SK-N-SH (cell line): Measurements from ENCODE around the gene PTPRS. TPM values are rescaled to one million over a fixed set of nuclear protein-coding genes. Genes with fewer than 3 reads are reported as not detected.

ENCODE experiments used
- CTCF ChIA-PET: fragments of 300-600, 350-600 bp; formaldehyde crosslinking; extraction: SDS; loops from one replicate; lab custom pipeline; 2021; lab: Yijun Ruan, JAX
- POLR2A ChIA-PET: fragments of 350-600 bp; sonication (Branson Sonifier 250); formaldehyde crosslinking; extraction: SDS; loops from one replicate; lab custom pipeline; 2020; ENCODE audit warnings: antibody characterized with exemption, inconsistent platforms; lab: Yijun Ruan, JAX
- DNase-seq: peaks from one replicate; pipeline ENCODE4 v3.0.0; 2012
- H2AFZ ChIP-seq: fragments of 200-600 bp; sonication (generic); 2 replicates; pipeline ENCODE4 v1.8.1; 2016; ENCODE audit warnings: antibody characterized with exemption, mild to moderate bottlenecking, low read depth
- H3F3A ChIP-seq: fragments of 200-600 bp; sonication (generic); replicated peaks from 2 replicates; pipeline ENCODE3; 2016; ENCODE audit warnings: antibody characterized with exemption, mild to moderate bottlenecking; ENCODE audit not compliant: insufficient read depth
- H3K27ac ChIP-seq, 2 experiments: fragments of 200-500 bp in 1 of 2; fragments of 200-600 bp in 1 of 2; sonication (Bioruptor generic) in 1 of 2; sonication (generic), shearing (Covaris generic) in 1 of 2; 2 replicates each; pipeline versions ENCODE4 v1.5.1 to v1.6.1; 2014 to 2016; ENCODE audit warnings: low read depth in 2 of 2, inconsistent platforms in 1 of 2, low read length in 1 of 2, mild to moderate bottlenecking in 1 of 2, mixed read lengths in 1 of 2
- H3K27me3 ChIP-seq: fragments of 200-600 bp; sonication (generic), shearing (Covaris generic); 2 replicates; pipeline ENCODE4 v1.6.1; 2016; ENCODE audit warnings: mixed run types; ENCODE audit not compliant: insufficient read depth
- H3K36me3 ChIP-seq, 2 experiments: fragments of 200-500 bp in 1 of 2; fragments of 200-600 bp in 1 of 2; sonication (Bioruptor generic) in 1 of 2; sonication (generic) in 1 of 2; replicated peaks in 1 of 2; 2 replicates each; pipeline versions ENCODE3 to v1.5.1; 2014 to 2016; ENCODE audit warnings: low read length in 1 of 2, mild to moderate bottlenecking in 1 of 2; ENCODE audit not compliant: insufficient read depth in 2 of 2, control insufficient read depth in 1 of 2
- H3K4me1 ChIP-seq, 2 experiments: fragments of 200-500 bp in 1 of 2; fragments of 200-600 bp in 1 of 2; sonication (Bioruptor generic) in 1 of 2; sonication (generic), shearing (Covaris generic) in 1 of 2; 2 replicates each; pipeline versions ENCODE4 v1.5.1 to v1.6.1; 2014 to 2016; ENCODE audit warnings: low read depth in 1 of 2, low read length in 1 of 2, mixed run types in 1 of 2; ENCODE audit not compliant: insufficient read depth in 2 of 2, control insufficient read depth in 1 of 2
- H3K4me2 ChIP-seq: fragments of 200-600 bp; sonication (generic), shearing (Covaris generic); 2 replicates; pipeline ENCODE4 v1.6.1; 2017; ENCODE audit warnings: mixed run types
- H3K4me3 ChIP-seq, 2 experiments: fragments of 200-500 bp in 1 of 2; fragments of 200-600 bp in 1 of 2; sonication (Bioruptor generic) in 1 of 2; sonication (generic), shearing (Covaris generic) in 1 of 2; 2 replicates each; pipeline versions ENCODE4 v1.5.1 to v1.8.1; 2014 to 2016; ENCODE audit warnings: low read depth in 2 of 2, inconsistent platforms in 1 of 2, low read length in 1 of 2, mild to moderate bottlenecking in 1 of 2, mixed read lengths in 1 of 2, moderate library complexity in 1 of 2
- H3K79me2 ChIP-seq: fragments of 200-600 bp; sonication (generic); 2 replicates; pipeline ENCODE4 v1.8.1; 2017; ENCODE audit warnings: mild to moderate bottlenecking; ENCODE audit not compliant: insufficient read depth
- H3K9ac ChIP-seq: fragments of 200-600 bp; sonication (generic); 2 replicates; pipeline ENCODE4 v1.6.1; 2017; ENCODE audit warnings: mixed run types
- H3K9me2 ChIP-seq: fragments of 200-600 bp; sonication (generic); 2 replicates; pipeline ENCODE4 v1.6.1; 2017; ENCODE audit warnings: mixed run types
- H3K9me3 ChIP-seq: fragments of 200-600 bp; sonication (generic); 2 replicates; pipeline ENCODE4 v1.6.1; 2017; ENCODE audit warnings: mixed run types, mild to moderate bottlenecking, moderate library complexity
- H4K20me1 ChIP-seq: fragments of 200-600 bp; sonication (generic); 2 replicates; pipeline ENCODE4 v1.6.1; 2017; ENCODE audit warnings: mild to moderate bottlenecking, mixed run types; ENCODE audit not compliant: insufficient read depth
- CHD2 ChIP-seq: fragments of 150-350 bp; IDR thresholded peaks from 2 replicates; pipeline ENCODE4 v1.6.1; 2018; ENCODE audit warnings: low read length; ENCODE audit not compliant: partially characterized antibody
- CTCF ChIP-seq: fragments of 200-600 bp; sonication (generic); IDR thresholded peaks from 2 replicates; pipeline ENCODE4 v1.6.1; 2017; ENCODE audit warnings: antibody characterized with exemption, mild to moderate bottlenecking, moderate library complexity
- FOXJ3 ChIP-seq: sonication (generic); formaldehyde crosslinking; IDR thresholded peaks from 2 replicates; pipeline ENCODE4 v1.5.1; 2020; ENCODE audit warnings: mild to moderate bottlenecking, missing genetic modification reagents
- GATA2 ChIP-seq: sonication (generic); formaldehyde crosslinking; IDR thresholded peaks from 2 replicates; pipeline ENCODE4 v1.5.0; 2020; ENCODE audit warnings: mild to moderate bottlenecking, missing genetic modification reagents
- MXI1 ChIP-seq: IDR thresholded peaks from 2 replicates; pipeline ENCODE4 v1.6.1; 2012; ENCODE audit warnings: mild to moderate bottlenecking, low read depth, low read length, improper control_type of control experiment
- NFIC ChIP-seq: IDR thresholded peaks from 2 replicates; pipeline ENCODE4 v1.4.0; 2012; ENCODE audit warnings: borderline replicate concordance
- NRF1 ChIP-seq: IDR thresholded peaks from 2 replicates; pipeline ENCODE4 v1.6.1; 2012; ENCODE audit warnings: low read depth, mild to moderate bottlenecking, low read length
- RCOR1 ChIP-seq: fragments of 150-350 bp; IDR thresholded peaks from 2 replicates; pipeline ENCODE4 v1.6.1; 2017; ENCODE audit warnings: antibody characterized with exemption, low read length
- REST ChIP-seq: IDR thresholded peaks from 2 replicates; pipeline ENCODE4 v1.6.1; 2012; ENCODE audit warnings: mild to moderate bottlenecking, low read depth, low read length, moderate library complexity
- SMC3 ChIP-seq: IDR thresholded peaks from 2 replicates; pipeline ENCODE4 v1.6.1; 2012; ENCODE audit warnings: low read depth, low read length, improper control_type of control experiment
- TAF1 ChIP-seq: IDR thresholded peaks from 2 replicates; pipeline ENCODE4 v1.6.1; 2012; ENCODE audit warnings: low read depth, mild to moderate bottlenecking, low read length, moderate library complexity, borderline replicate concordance
- YY1 ChIP-seq: IDR thresholded peaks from 2 replicates; pipeline ENCODE4 v1.4.0; 2012; ENCODE audit warnings: low read depth, mild to moderate bottlenecking
- WGBS: methylation state at CpG from one replicate; pipeline ENCODE4 v1.1.6; 2017; ENCODE audit warnings: low lambda C conversion rate; 5-methylcytosine and 5-hydroxymethylcytosine counted together
- polyA plus RNA-seq, 3 experiments: library from polyadenylated mRNA; depleted of rRNA; stranded (reverse); fragments of >200 nt; gene quantifications; 2 replicates each; pipeline ENCODE4 v1.2.3, GENCODE V29; 2012

Gene PTPRS
- polyA plus RNA-seq, 1 of the 3 experiments (the other 2 are of a cell fraction), result 91.0 TPM

- TF ChIP-seq CHD2, result no peak
Measured at GRCh38 chr19:5313307-5313706, 27.3 kb downstream of the PTPRS start (continued).

GRCh38 chr19:5312058-5312457 is 28.6 kb downstream of the PTPRS start:
- Histone ChIP-seq H3K4me3 (no peak overlapping the region), H3K9ac (no peak overlapping the region), H3K9me3 (no peaks in the 10 kb centered on the region), H3K9me2 (no peaks in the 10 kb centered on the region), H3K4me2 (no peak overlapping the region), H3K27ac (no peak overlapping the region), H3K4me1 (peaks cover 0 to 20% of the 10 kb centered on the region in 2 experiments; a peak in 1 of 4 replicates), H3K36me3 (no peaks in the 10 kb centered on the region), H3K79me2 (no peaks in the 10 kb centered on the region), H3F3A (no peaks in the 10 kb centered on the region), H2AFZ (no peak overlapping the region), H3K27me3 (no peaks in the 10 kb centered on the region), H4K20me1 (peaks cover 27% of the 10 kb centered on the region; the same call in 1 of the 2 replicates)
- CTCF ChIA-PET, result no interaction called here
- TF ChIP-seq YY1 (no peak), TAF1 (no peak), GATA2 (CRISPR knock-in tag) (no peak), MXI1 (no peak), SMC3 (no peak), NRF1 (no peak), RCOR1 (no peak), FOXJ3 (CRISPR knock-in tag) (no peak), REST (no peak), NFIC (no peak), CTCF (no peak)
- no peak for DNase-seq
- WGBS, result 96% methylated on average over 8 of the region's 8 CpGs
- POLR2A ChIA-PET, result no interaction called here
